NCI-H774 (cell line): ENCODE data around the gene ADAMTS16.

Source experiments
- DNase-seq: peaks from one replicate; lab custom pipeline; 2025; lab: John Stamatoyannopoulos, UW

Gene ADAMTS16

GRCh38 chr5:5183189-5183699 is 43.1 kb downstream of the ADAMTS16 start:
- no peak for DNase-seq

- DNase-seq: no peak
Observed at GRCh38 chr5:5183933-5184332, 43.8 kb downstream of the ADAMTS16 start.

- no peak for DNase-seq
Observed at GRCh38 chr5:5188376-5189050, 48.4 kb downstream of the ADAMTS16 start.

GRCh38 chr5:5189051-5189430 is 48.9 kb downstream of the ADAMTS16 start:
- DNase-seq: no peak

- no peak for DNase-seq
Observed at GRCh38 chr5:5191906-5192305, 51.8 kb downstream of the ADAMTS16 start.

GRCh38 chr5:5192681-5193080 is 52.6 kb downstream of the ADAMTS16 start:
- no peak for DNase-seq

- DNase-seq: no peak
Observed at GRCh38 chr5:5195128-5195918, 55.2 kb downstream of the ADAMTS16 start.

GRCh38 chr5:5198135-5198534 is 58.0 kb downstream of the ADAMTS16 start:
- DNase-seq: no peak

- DNase-seq: no peak
Observed at GRCh38 chr5:5198815-5199214, 58.7 kb downstream of the ADAMTS16 start.

- no peak for DNase-seq
Observed at GRCh38 chr5:5199495-5199894, 59.4 kb downstream of the ADAMTS16 start.

GRCh38 chr5:5200133-5200532 is 60.0 kb downstream of the ADAMTS16 start:
- no peak for DNase-seq

- DNase-seq: no peak
Observed at GRCh38 chr5:5202321-5202720, 62.2 kb downstream of the ADAMTS16 start.

GRCh38 chr5:5203451-5203850 is 63.3 kb downstream of the ADAMTS16 start:
- no peak for DNase-seq

GRCh38 chr5:5207828-5208227 is 67.7 kb downstream of the ADAMTS16 start:
- no peak for DNase-seq

GRCh38 chr5:5209089-5209488 is 69.0 kb downstream of the ADAMTS16 start:
- no peak for DNase-seq

- DNase-seq: no peak
Observed at GRCh38 chr5:5209510-5210286, 69.6 kb downstream of the ADAMTS16 start.

GRCh38 chr5:5217371-5217770 is 77.2 kb downstream of the ADAMTS16 start:
- DNase-seq: no peak

GRCh38 chr5:5218396-5218795 is 78.3 kb downstream of the ADAMTS16 start:
- DNase-seq: no peak

- DNase-seq: no peak
Observed at GRCh38 chr5:5219541-5219940, 79.4 kb downstream of the ADAMTS16 start.

GRCh38 chr5:5220901-5221631 is 80.9 kb downstream of the ADAMTS16 start:
- DNase-seq: no peak

- DNase-seq: no peak
Observed at GRCh38 chr5:5221724-5222123, 81.6 kb downstream of the ADAMTS16 start.

- no peak for DNase-seq
Observed at GRCh38 chr5:5231576-5231975, 91.4 kb downstream of the ADAMTS16 start.
